ENCODE measurements around the gene TRMT61A. TPM values are rescaled to one million over a fixed set of nuclear protein-coding genes. Genes with fewer than 3 reads are reported as not detected.

Gene TRMT61A
- total and polyA plus RNA-seq, 2 of the 4 experiments (the other 2 are of a cell fraction): 5.7 to 16.2 TPM

GRCh38 chr14:103517721-103518421 lies 11.1 kb upstream of the TRMT61A start:
- Histone ChIP-seq H3K4me2 (ENCODE audit: low read depth, low read length) (no peak overlapping the region), H4K8ac (ENCODE audit: low read depth in 2 of 2, low read length in 2 of 2) (peak overlapping the region in 1 of 2 experiments; percentile 30; a peak in 1 of 4 replicates), H3K36me3 (ENCODE audit: control insufficient read depth, insufficient read depth, low read length) (peaks cover 2% of the 10 kb centered on the region; the same call in 1 of the 2 replicates), H2BK20ac (ENCODE audit: low read depth, low read length) (no peak overlapping the region), H2BK5ac (ENCODE audit: low read depth, low read length, poor library complexity, severe bottlenecking) (no peak overlapping the region), H3K79me1 (ENCODE audit: low read depth in 1 of 2, low read length in 2 of 2) (peaks cover 0 to 13% of the 10 kb centered on the region in 2 experiments; a peak in 1 of 4 replicates), H4K5ac (ENCODE audit: low read depth, low read length) (peak overlapping the region; percentile 19; the same call in 1 of the 2 replicates), H4K20me1 (ENCODE audit: insufficient read depth, low read length) (peaks cover 19% of the 10 kb centered on the region), H3K4ac (ENCODE audit: low read depth, low read length) (no peak overlapping the region; the same call in 1 of the 2 replicates), H2BK15ac (ENCODE audit: low read depth, low read length) (no peak overlapping the region), H3K14ac (replicated peaks; ENCODE audit: low read depth, low read length) (no peak overlapping the region), H3K27me3 (ENCODE audit: control insufficient read depth, insufficient read depth, low read length) (peaks cover 6% of the 10 kb centered on the region; the same call in 1 of the 2 replicates), H2BK120ac (ENCODE audit: low read depth, low read length) (no peak overlapping the region), H3K56ac (ENCODE audit: extremely low read depth, insufficient read depth, low read length) (no peak overlapping the region), H2AK9ac (replicated peaks; ENCODE audit: low read depth, low read length, poor library complexity) (peak overlapping the region; percentile 60), H3K23ac (ENCODE audit: low read depth, low read length) (no peak overlapping the region), H3K18ac (ENCODE audit: low read depth, low read length) (no peak overlapping the region), H3K27ac (ENCODE audit: insufficient read depth, low read length) (0 out of 2 replicates have a peak overlapping the region, but pooled peaks have one; percentile 6), H3K9me1 (ENCODE audit: insufficient read depth, low read length) (no peaks in the 10 kb centered on the region), H3K9me3 (ENCODE audit: control insufficient read depth, insufficient read depth, low read length) (no peaks in the 10 kb centered on the region), H3K9ac (ENCODE audit: low read depth, low read length) (peak overlapping the region; percentile 16; the same call in 1 of the 2 replicates), H4K91ac (ENCODE audit: insufficient read depth, low read depth, low read length) (no peak overlapping the region), H2AK5ac (ENCODE audit: low read depth, low read length) (no peak overlapping the region), H2AFZ (replicated peaks; ENCODE audit: low read length, poor library complexity) (peak overlapping the region; percentile 71), H3K4me1 (ENCODE audit: control insufficient read depth, insufficient read depth, low read length) (peaks cover 20% of the 10 kb centered on the region), H3K4me3 (ENCODE audit: insufficient read depth, low read depth, low read length) (no peak overlapping the region)
- ATAC-seq (ENCODE audit: low read depth) (peak; percentile 16), DNase-seq (no peak)
- in situ Hi-C loops (cut with MboI; ENCODE audit: low sequenced_read_pairs) (no loop called here), dilution Hi-C loops (cut with HindIII; ENCODE audit: low sequenced_read_pairs, unreplicated experiment) (no loop called here), intact Hi-C loops (cut with micrococcal nuclease) (loop anchor here (1.0 kb wide), 1 partner anchor 28 kb away; no protein-coding TSS in a partner anchor)
- TF ChIP-seq RFX5 (IDR thresholded peaks at IDR 0.05; ENCODE audit: low read depth, low read length) (no peak), MAFK (IDR thresholded peaks at IDR 0.05; ENCODE audit: low read depth, low read length) (no peak)
- 46% methylated on average over 6 of the region's 20 CpGs; no CpG with 5 or more reads in 1 of the 2 experiments for WGBS, 2 experiments (ENCODE audit: extremely low coverage in 2 of 2, insufficient read length in 1 of 2)
- BruUV-seq (replicated peaks): no TSS peak
- ChIA-PET POLR2A (ENCODE audit: unreplicated experiment) (no interaction called here), CTCF (interaction anchor here (0.5 to 1.5 kb wide), 4 partner anchors 11 to 148 kb away, joined by 3 to 7 read pairs (median 5); partner anchors contain the start of gene TRMT61A)
